Endothelial cell of umbilical vein (primary cell): ENCODE results near the gene ZNF487. TPM values are rescaled to one million over a fixed set of nuclear protein-coding genes. Genes with fewer than 3 reads are reported as not detected.
"Not testable (repeated sequence)": the region's sequence is repeated elsewhere in the genome, so short reads cannot be mapped to it uniquely, and the experiment has no call there.

Source experiments
- BruUV-seq: library from RNA; stranded (reverse); fragments of 400-500 nt; replicated peaks from 2 replicates; lab custom pipeline; 2021; lab: Mats Ljungman, UMichigan
- CTCF ChIA-PET: fragments of 300-600, 350-600 bp; sonication (Branson Sonifier 250); formaldehyde crosslinking; loops from one replicate; lab custom pipeline; 2021; ENCODE audit warnings: antibody characterized with exemption, inconsistent platforms; lab: Charles Lee
- POLR2A ChIA-PET: fragments of 300-600, 350-600 bp; sonication (Branson Sonifier 250); formaldehyde crosslinking; loops from one replicate; lab custom pipeline; 2021; ENCODE audit warnings: antibody characterized with exemption, inconsistent platforms; lab: Charles Lee
- DNase-seq: peaks from one replicate; pipeline ENCODE4 v3.0.0-alpha.2; 2011; ENCODE audit warnings: low read depth, low spot score
- FAIRE-seq: peaks from 2 replicates; lab custom pipeline; 2011; peaks lifted over from hg19 to GRCh38; lab: Jason Lieb, UNC
- H2AFZ ChIP-seq: 2 replicates; pipeline ENCODE4 v1.6.0; 2012; ENCODE audit warnings: low read depth, low read length, control low read depth, inconsistent platforms
- H3K27ac ChIP-seq: 2 replicates; pipeline ENCODE4 v1.5.1; 2011; ENCODE audit warnings: low read depth, mild to moderate bottlenecking, control low read depth, low read length, moderate library complexity; ENCODE audit not compliant: insufficient read depth
- H3K27me3 ChIP-seq, 2 experiments: 2 replicates each; pipeline versions ENCODE4 v1.6.0 to v1.6.1; 2011; ENCODE audit warnings: low read length in 2 of 2, mixed read lengths in 1 of 2; ENCODE audit not compliant: control insufficient read depth in 2 of 2, insufficient read depth in 2 of 2
- H3K36me3 ChIP-seq, 2 experiments: 2 replicates in 1 of 2; 3 replicates in 1 of 2; pipeline ENCODE4 v1.5.1; 2011; ENCODE audit warnings: low read length in 2 of 2, mild to moderate bottlenecking in 1 of 2, moderate library complexity in 1 of 2; ENCODE audit not compliant: control insufficient read depth in 2 of 2, insufficient read depth in 2 of 2; ENCODE audit errors: extremely low read depth in 1 of 2
- H3K4me1 ChIP-seq: 3 replicates; pipeline ENCODE4 v1.5.1; 2011; ENCODE audit warnings: mild to moderate bottlenecking, low read length; ENCODE audit not compliant: control insufficient read depth, insufficient read depth; ENCODE audit errors: extremely low read depth
- H3K4me2 ChIP-seq: 2 replicates; pipeline ENCODE4 v1.6.1; 2011; ENCODE audit warnings: low read length, control low read depth, mixed read lengths; ENCODE audit not compliant: insufficient read depth
- H3K4me3 ChIP-seq, 3 experiments: fragments of 200-600 bp in 1 of 3; sonication (generic), shearing (Covaris generic) in 1 of 3; replicated peaks in 1 of 3; 2 replicates each; pipeline ENCODE4 v1.5.1; 2011 to 2016; ENCODE audit warnings: control low read depth in 3 of 3, low read length in 3 of 3, mild to moderate bottlenecking in 2 of 3, inconsistent platforms in 1 of 3, low read depth in 1 of 3, moderate library complexity in 1 of 3; ENCODE audit not compliant: insufficient read depth in 1 of 3
- H3K79me2 ChIP-seq: 2 replicates; pipeline ENCODE4 v1.6.0; 2012; ENCODE audit warnings: low read length, inconsistent platforms; ENCODE audit not compliant: control insufficient read depth, insufficient read depth
- H3K9ac ChIP-seq: replicated peaks from 2 replicates; pipeline ENCODE3; 2011; ENCODE audit warnings: low read length, control low read depth; ENCODE audit not compliant: insufficient read depth; ENCODE audit errors: extremely low read depth
- H3K9me1 ChIP-seq: replicated peaks from 3 replicates; pipeline ENCODE4 v1.6.0; 2011; ENCODE audit warnings: mild to moderate bottlenecking, low read length; ENCODE audit not compliant: control insufficient read depth, insufficient read depth; ENCODE audit errors: extremely low read depth
- H3K9me3 ChIP-seq: replicated peaks from 2 replicates; pipeline ENCODE4 v1.5.1; 2012; ENCODE audit warnings: low read length, inconsistent platforms; ENCODE audit not compliant: control insufficient read depth, insufficient read depth
- H4K20me1 ChIP-seq: replicated peaks from 2 replicates; pipeline ENCODE3; 2011; ENCODE audit warnings: mild to moderate bottlenecking, low read length; ENCODE audit not compliant: control insufficient read depth, insufficient read depth; ENCODE audit errors: extremely low read depth
- CTCF ChIP-seq, 2 donors: IDR thresholded peaks; 1 replicate in 1 of 2; 2 replicates in 1 of 2; pipeline ENCODE4 v1.5.1; 2011; ENCODE audit warnings: low read length in 2 of 2, mild to moderate bottlenecking in 2 of 2, moderate library complexity in 2 of 2, control low read depth in 1 of 2, inconsistent platforms in 1 of 2, low read depth in 1 of 2; ENCODE audit not compliant: insufficient read depth in 1 of 2; ENCODE audit errors: extremely low read depth in 1 of 2
- EZH2 ChIP-seq: IDR thresholded peaks from 2 replicates; pipeline ENCODE4 v1.6.1; 2012; ENCODE audit warnings: borderline replicate concordance, low read depth, mild to moderate bottlenecking, moderate library complexity, low read length, inconsistent platforms; ENCODE audit not compliant: severe bottlenecking
- FOS ChIP-seq: IDR thresholded peaks from 2 replicates; pipeline ENCODE4 v1.6.1; 2011; ENCODE audit warnings: mild to moderate bottlenecking, low read length, moderate library complexity, borderline replicate concordance; ENCODE audit not compliant: insufficient read depth
- GATA2 ChIP-seq: IDR thresholded peaks from 2 replicates; pipeline ENCODE4 v1.7.0; 2011; ENCODE audit warnings: low read depth, mild to moderate bottlenecking, moderate library complexity, mixed read lengths, low read length; ENCODE audit not compliant: insufficient read length, insufficient read depth
- JUN ChIP-seq: IDR thresholded peaks from 2 replicates; pipeline ENCODE4 v1.6.1; 2011; ENCODE audit warnings: borderline replicate concordance, low read depth; ENCODE audit not compliant: insufficient read length, insufficient read depth
- MAX ChIP-seq: IDR thresholded peaks from 2 replicates; pipeline ENCODE4 v1.6.1; 2011; ENCODE audit not compliant: insufficient read depth, insufficient read length
- MYC ChIP-seq: IDR thresholded peaks from one replicate; pipeline ENCODE4 v1.6.1; 2011; ENCODE audit warnings: mild to moderate bottlenecking, low read depth, low read length
- POLR2A ChIP-seq: IDR thresholded peaks from 2 replicates; pipeline ENCODE4 v1.6.1; 2012; ENCODE audit warnings: low read depth, mild to moderate bottlenecking, control low read depth, low read length
- POLR2AphosphoS5 ChIP-seq: IDR thresholded peaks from 2 replicates; pipeline ENCODE4 v1.6.1; 2012; ENCODE audit warnings: low read depth, mild to moderate bottlenecking, control low read depth, low read length, moderate library complexity; ENCODE audit not compliant: insufficient read depth
- dilution Hi-C: fragments of 300-500 bp; cut with MboI; formaldehyde crosslinking; loops from one replicate; pipeline ENCODE4 v1.15.0; 2019; ENCODE audit warnings: low sequenced_read_pairs; ENCODE audit not compliant: extremely low pct_ligation_motif_present
- intact Hi-C: fragments of 100-400 bp; cut with micrococcal nuclease; formaldehyde crosslinking; loops from one replicate; pipeline ENCODE4 v1.10.0; 2022
- polyA plus RNA-seq, 4 experiments: library from polyadenylated mRNA; depleted of rRNA in 3 of 4; stranded (reverse) in 3 of 4; unstranded in 1 of 4; fragments of >200 nt; gene quantifications; 2 replicates each; pipeline versions ENCODE4 v1.2.1 to v1.2.3, GENCODE V29; 2011 to 2012; ENCODE audit warnings: missing spikeins in 1 of 4
- total RNA-seq: library from RNA; stranded (reverse); gene quantifications from 2 replicates; pipeline ENCODE4 v1.2.3, GENCODE V29; 2021

ZNF487 gene
- total and polyA plus RNA-seq, 2 donors (not counting 3 experiments of a cell fraction or from before 2014, with no cell fraction given): 2.1 to 2.6 TPM

GRCh38 chr10:43444897-43445466 is 8.1 kb downstream of the ZNF487 start:
- H3K36me3 ChIP-seq: no peaks in the 10 kb centered on the region
- no peaks in the 10 kb centered on the region for H4K20me1 ChIP-seq
- H3K27me3 ChIP-seq: no peaks in the 10 kb centered on the region
- CTCF ChIA-PET: no interaction called here
- POLR2A ChIA-PET: no interaction called here
- no peak overlapping the region for H3K4me2 ChIP-seq
- H3K4me1 ChIP-seq: no peaks in the 10 kb centered on the region
- H3K27ac ChIP-seq: no peak overlapping the region
- no peaks in the 10 kb centered on the region for H3K9me1 ChIP-seq
- DNase-seq (no peak), FAIRE-seq (no peak)
- H3K9ac ChIP-seq: no peak overlapping the region
- H3K4me3 ChIP-seq: no peak overlapping the region
- H3K9me3 ChIP-seq: no peaks in the 10 kb centered on the region
- H2AFZ ChIP-seq: no peak overlapping the region
- intact Hi-C loops: no loop called here
- TF ChIP-seq JUN (no peak), CTCF (IDR thresholded peaks at IDR 0.05; ENCODE audit: extremely low read depth in 1 of 2, insufficient read depth in 1 of 2, low read depth in 1 of 2, low read length in 2 of 2) (no peak), FOS (no peak), EZH2 (no peak), GATA2 (no peak), MYC (no peak), MAX (no peak), POLR2AphosphoS5 (no peak), POLR2A (no peak)
- no TSS peak for BruUV-seq
- H3K79me2 ChIP-seq: no peaks in the 10 kb centered on the region
- dilution Hi-C loops: no loop called here

GRCh38 chr10:43446219-43447017 is 9.5 kb downstream of the ZNF487 start:
- BruUV-seq, CTCF ChIA-PET, DNase-seq, H3K4me3 ChIP-seq, H3K36me3 ChIP-seq, H2AFZ ChIP-seq, H3K79me2 ChIP-seq, H4K20me1 ChIP-seq, H3K27ac ChIP-seq, dilution Hi-C loops, FAIRE-seq, POLR2A ChIA-PET, H3K9ac ChIP-seq, H3K9me1 ChIP-seq, H3K4me1 ChIP-seq, H3K4me2 ChIP-seq, intact Hi-C loops, H3K27me3 ChIP-seq, H3K9me3 ChIP-seq: not testable (repeated sequence)
